ENCODE results near the gene EIF4ENIF1. TPM values are rescaled to one million over a fixed set of nuclear protein-coding genes. Genes with fewer than 3 reads are reported as not detected.
A peak's percentile ranks its signal among the peaks of the same experiment; 100 is the strongest.

EIF4ENIF1 gene
- total and polyA plus RNA-seq, 2 experiments from 2014 or later = 10.8 to 13.4 TPM

GRCh38 chr22:31461699-31462098, 27.9 kb downstream of the EIF4ENIF1 start:
- H3K27me3 Mint-ChIP-seq (ENCODE audit: insufficient read depth, low read depth, poor library complexity) = no peaks in the 10 kb centered on the region
- H3K79me2 ChIP-seq (replicated peaks; ENCODE audit: insufficient read depth) = no peaks in the 10 kb centered on the region

DNA sequence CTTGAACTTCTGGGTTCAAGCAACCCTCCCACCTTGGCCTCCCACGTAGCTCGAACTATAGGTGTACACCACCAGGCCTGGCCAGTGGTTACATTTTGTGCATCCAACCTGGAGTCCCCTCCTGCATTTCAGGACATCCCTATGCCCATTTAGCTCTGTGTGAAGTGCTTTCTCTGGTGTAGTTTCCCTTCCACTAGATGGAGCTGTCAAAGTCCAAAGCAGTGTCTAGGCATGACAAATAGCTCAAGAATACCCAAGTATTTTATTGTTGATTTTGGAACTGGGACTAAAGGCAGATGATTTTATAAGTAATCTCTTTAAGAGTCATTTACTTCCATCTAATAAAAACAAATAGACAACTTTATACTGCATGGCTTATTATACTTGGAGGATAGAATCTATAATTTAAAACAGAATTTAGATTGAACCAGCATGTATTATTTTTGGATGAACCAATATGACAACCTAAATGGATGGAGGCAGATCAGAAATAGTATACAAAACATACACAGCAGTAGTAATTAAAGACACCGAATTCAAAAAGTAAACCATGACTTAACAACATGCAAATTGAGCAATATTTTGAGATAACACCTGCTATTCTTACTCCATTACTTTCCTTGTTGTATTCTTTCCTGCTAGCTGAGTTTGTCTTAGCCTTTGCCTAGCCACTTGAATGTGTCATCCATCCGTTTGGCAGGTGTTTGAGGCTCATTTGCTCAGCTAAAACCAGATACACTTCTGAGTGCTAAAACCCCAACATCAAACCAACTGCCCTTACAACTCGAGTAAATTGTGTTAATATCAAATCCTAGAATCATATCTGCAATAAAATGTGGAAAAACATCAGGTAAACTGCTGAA, 37.7 kb downstream of the EIF4ENIF1 start:
- Histone ChIP-seq H4K20me1 (replicated peaks; ENCODE audit: insufficient read depth) (peaks cover 11% of the 10 kb centered on the region; the same call in 1 of the 2 replicates), H3F3A (replicated peaks; ENCODE audit: low read depth) (peaks cover 3% of the 10 kb centered on the region; the same call in 1 of the 2 replicates), H3K36me3 (ENCODE audit: insufficient read depth) (peaks cover 10% of the 10 kb centered on the region), H3K27me3 (ENCODE audit: insufficient read depth) (no peaks in the 10 kb centered on the region), H2AFZ (no peak overlapping the region), H3K4me2 (no peak overlapping the region), H3K4me1 (ENCODE audit: insufficient read depth) (no peaks in the 10 kb centered on the region), H3K9me2 (ENCODE audit: insufficient read depth) (no peaks in the 10 kb centered on the region), H3K27ac (ENCODE audit: low read depth) (no peak overlapping the region), H3K79me2 (replicated peaks; ENCODE audit: insufficient read depth) (no peaks in the 10 kb centered on the region), H3K4me3 (no peak overlapping the region)
- ATAC-seq (peak; percentile 88), DNase-seq (ENCODE audit: low spot score) (peak; percentile 67)
- H3K4me3 Mint-ChIP-seq = no peak overlapping the region
- peaks cover 27% of the 10 kb centered on the region; the same call in 2 of the 3 replicates for H3K36me3 Mint-ChIP-seq (ENCODE audit: low read depth)
- peaks cover 2% of the 10 kb centered on the region for H3K27me3 Mint-ChIP-seq (ENCODE audit: insufficient read depth, low read depth, poor library complexity)
- H3K9me3 Mint-ChIP-seq = no peaks in the 10 kb centered on the region
- H3K27ac Mint-ChIP-seq = no peak overlapping the region
- TF ChIP-seq EZH2phosphoT487 (IDR thresholded peaks at IDR 0.05; ENCODE audit: unreplicated experiment) (no peak), CTCF (conservative IDR thresholded peaks at IDR 0.05; ENCODE audit: low read depth in 2 of 2) (peak; percentile 70 to 71), CREB1 (CRISPR knock-in tag; IDR thresholded peaks at IDR 0.05; ENCODE audit: low read depth) (no peak), REST (IDR thresholded peaks at IDR 0.05; ENCODE audit: unreplicated experiment) (no peak), ZNF114 (CRISPR knock-in tag; IDR thresholded peaks at IDR 0.05) (no peak), JUNB (IDR thresholded peaks at IDR 0.05; ENCODE audit: unreplicated experiment) (no peak), STAT1 (IDR thresholded peaks at IDR 0.05; ENCODE audit: unreplicated experiment) (no peak)
- H3K4me1 Mint-ChIP-seq = no peaks in the 10 kb centered on the region

More at GRCh38 chr22:31461699-31462098, 27.9 kb downstream of the EIF4ENIF1 start:
- Mint-ChIP-seq H3K4me1 (no peaks in the 10 kb centered on the region), H3K4me3 (no peak overlapping the region), H3K27ac (no peak overlapping the region), H3K36me3 (ENCODE audit: low read depth) (peaks cover 67% of the 10 kb centered on the region), H3K9me3 (no peaks in the 10 kb centered on the region)
- no peaks in the 10 kb centered on the region for H3K9me2 ChIP-seq (ENCODE audit: insufficient read depth)
- peaks cover 28% of the 10 kb centered on the region for H3K36me3 ChIP-seq (ENCODE audit: insufficient read depth)
- peaks cover 11% of the 10 kb centered on the region; the same call in 1 of the 2 replicates for H4K20me1 ChIP-seq (replicated peaks; ENCODE audit: insufficient read depth)
- ATAC-seq (no peak), DNase-seq (ENCODE audit: low spot score) (no peak)
- H3K4me3 ChIP-seq = no peak overlapping the region
- no peak for TF ChIP-seq POLR2AphosphoS5 (IDR thresholded peaks at IDR 0.05; ENCODE audit: low read depth)
- no peak for TF ChIP-seq NANOG (IDR thresholded peaks at IDR 0.05; ENCODE audit: borderline replicate concordance)
- no peak for TF ChIP-seq ZNF114 (CRISPR knock-in tag; IDR thresholded peaks at IDR 0.05)
- TF ChIP-seq STAT1 (IDR thresholded peaks at IDR 0.05; ENCODE audit: unreplicated experiment) = no peak
- H3K27me3 ChIP-seq (ENCODE audit: insufficient read depth) = no peaks in the 10 kb centered on the region
- H3K27ac ChIP-seq (ENCODE audit: low read depth) = no peak overlapping the region
- H3K4me2 ChIP-seq = no peak overlapping the region
- no peak overlapping the region for H2AFZ ChIP-seq
- H3F3A ChIP-seq (replicated peaks; ENCODE audit: low read depth) = no peaks in the 10 kb centered on the region
- H3K4me1 ChIP-seq (ENCODE audit: insufficient read depth) = no peaks in the 10 kb centered on the region
